Hematopoietic multipotent progenitor cell (in vitro differentiated cells): Measurements from ENCODE around the gene SLC16A14. TPM values are rescaled to one million over a fixed set of nuclear protein-coding genes. Genes with fewer than 3 reads are reported as not detected.
A peak's percentile ranks its signal among the peaks of the same experiment; 100 is the strongest.

Experiments
- DNase-seq, 3 donors: peaks; one replicate each; pipeline ENCODE4 v3.0.0-alpha.2; 2011 to 2015; ENCODE audit warnings: low read depth in 2 of 3, low spot score in 2 of 3
- small RNA-seq: library from RNA; depleted of rRNA; stranded (forward); fragments of <200 nt; gene quantifications from one replicate; pipeline ENCODE3, GENCODE V24; 2012
- total RNA-seq: library from RNA; depleted of rRNA; stranded (reverse); fragments of >200 nt; gene quantifications from one replicate; pipeline ENCODE4 v1.2.3, GENCODE V29; 2012

Gene SLC16A14
- total RNA-seq, 1 donor = 3.8 TPM

- no peak for DNase-seq
Measured at GRCh38 chr2:230043025-230043424, 25.7 kb downstream of the SLC16A14 start.

GRCh38 chr2:230042195-230042594 is 26.5 kb downstream of the SLC16A14 start:
- no peak for DNase-seq

GRCh38 chr2:230023313-230023712 is 45.4 kb downstream of the SLC16A14 start:
- no peak for DNase-seq

GRCh38 chr2:230019742-230020141 is 49.0 kb downstream of the SLC16A14 start:
- no peak for DNase-seq

- no peak for DNase-seq
Measured at GRCh38 chr2:230018153-230018552, 50.6 kb downstream of the SLC16A14 start.

GRCh38 chr2:230016844-230017243 is 51.9 kb downstream of the SLC16A14 start:
- DNase-seq = no peak

- DNase-seq = no peak
Measured at GRCh38 chr2:230012267-230012884, 56.3 kb downstream of the SLC16A14 start.

GRCh38 chr2:230011617-230012016 is 57.1 kb downstream of the SLC16A14 start:
- DNase-seq = no peak

- no peak for DNase-seq
Measured at GRCh38 chr2:230010501-230010900, 58.2 kb downstream of the SLC16A14 start.

- peak in 1 of 3 donors; percentile 1 for DNase-seq
Measured at GRCh38 chr2:230008708-230009066, 60.0 kb downstream of the SLC16A14 start.

- DNase-seq = peak; percentile 25 to 88 (median 70)
Measured at GRCh38 chr2:230007931-230008707, 60.6 kb downstream of the SLC16A14 start.

GRCh38 chr2:230000118-230000841 is 68.4 kb downstream of the SLC16A14 start:
- no peak for DNase-seq

- no peak for DNase-seq
Measured at GRCh38 chr2:229997565-229997964, 71.2 kb downstream of the SLC16A14 start.

GRCh38 chr2:229996320-229996719 is 72.4 kb downstream of the SLC16A14 start:
- DNase-seq = no peak

- no peak for DNase-seq
Measured at GRCh38 chr2:229993236-229993635, 75.5 kb downstream of the SLC16A14 start.

Small RNA genes lying within 50 kb of the gene (small RNA-seq; reads per million reads assigned to genes)
- gene RNY4P19 = not detected

Other genes with a start within 250 kb of the SLC16A14 start
- 78.6 TPM for gene TRIP12, start 146.9 kb downstream of the SLC16A14 start, total RNA-seq
- 1.9 TPM for gene FBXO36, start 146.4 kb downstream of the SLC16A14 start, total RNA-seq
- gene SP110, start 151.1 kb upstream of the SLC16A14 start, total RNA-seq = 48.2 TPM
- 1.3 TPM for gene SP140, start 156.8 kb upstream of the SLC16A14 start, total RNA-seq